ENCODE results near the gene ECHDC1. TPM values are rescaled to one million over a fixed set of nuclear protein-coding genes. Genes with fewer than 3 reads are reported as not detected.
"Not testable (repeated sequence)": the region's sequence is repeated elsewhere in the genome, so short reads cannot be mapped to it uniquely, and the experiment has no call there.

The ECHDC1 gene
- total RNA-seq = 10 to 100 TPM; 47.9 to 56.6 TPM

- peaks cover 0 to 4% of the 10 kb centered on the region in 2 donors for H3K9me3 Mint-ChIP-seq
- H3K27ac Mint-ChIP-seq = no peak within 1 kb of the TSS
- DNase-seq (ENCODE audit: low spot score in 2 of 2) (peak; percentile 67 to 72), ATAC-seq (peak; percentile 83 to 92)
- peaks cover 1 to 7% of the 10 kb centered on the region in 2 donors for H3K36me3 Mint-ChIP-seq
These were observed at the start of gene ECHDC1 for GRCh38 chr6:127342946-127343808. Gene ECHDC1, minus strand, starts transcription at chr6:127343609. Its CDS starts 12,581 bp downstream, at chr6:127331028.

GRCh38 chr6:127392301-127392700, 48.9 kb upstream of the ECHDC1 start:
- no peak for DNase-seq (ENCODE audit: low spot score in 2 of 2)
- no peak overlapping the region for H3K27ac Mint-ChIP-seq
- no peak for ATAC-seq
- no peaks in the 10 kb centered on the region for H3K36me3 Mint-ChIP-seq
- H3K9me3 Mint-ChIP-seq = no peaks in the 10 kb centered on the region

- no peak for DNase-seq (ENCODE audit: low spot score in 2 of 2)
These were observed 47.9 kb upstream of the ECHDC1 start for GRCh38 chr6:127391094-127391953.

GRCh38 chr6:127389706-127390105, 46.3 kb upstream of the ECHDC1 start:
- Mint-ChIP-seq H3K36me3 (no peaks in the 10 kb centered on the region), H3K9me3 (no peaks in the 10 kb centered on the region), H3K27ac (no peak overlapping the region)
- no peak for ATAC-seq
- DNase-seq (ENCODE audit: low spot score in 2 of 2) = no peak

More at GRCh38 chr6:127391094-127391953, 47.9 kb upstream of the ECHDC1 start:
- no peak overlapping the region for H3K27ac Mint-ChIP-seq
- H3K36me3 Mint-ChIP-seq = no peaks in the 10 kb centered on the region
- no peaks in the 10 kb centered on the region for H3K9me3 Mint-ChIP-seq
- no peak for ATAC-seq

GRCh38 chr6:127385668-127386430, 42.4 kb upstream of the ECHDC1 start:
- Mint-ChIP-seq H3K9me3 (no peaks in the 10 kb centered on the region), H3K27ac (no peak overlapping the region), H3K36me3 (no peaks in the 10 kb centered on the region)
- ATAC-seq (no peak), DNase-seq (ENCODE audit: low spot score in 2 of 2) (no peak)

GRCh38 chr6:127384848-127385247, 41.4 kb upstream of the ECHDC1 start:
- ATAC-seq; H3K9me3 Mint-ChIP-seq; DNase-seq (ENCODE audit: low spot score in 2 of 2); H3K36me3 Mint-ChIP-seq; H3K27ac Mint-ChIP-seq: not testable (repeated sequence)

GRCh38 chr6:127383988-127384387, 40.6 kb upstream of the ECHDC1 start:
- DNase-seq (ENCODE audit: low spot score in 2 of 2) (no peak), ATAC-seq (no peak)
- no peaks in the 10 kb centered on the region for H3K36me3 Mint-ChIP-seq
- H3K27ac Mint-ChIP-seq = no peak overlapping the region
- H3K9me3 Mint-ChIP-seq = no peaks in the 10 kb centered on the region

- no peak for ATAC-seq
- H3K36me3 Mint-ChIP-seq = no peaks in the 10 kb centered on the region
- H3K27ac Mint-ChIP-seq = no peak overlapping the region
These were observed 39.0 kb upstream of the ECHDC1 start for GRCh38 chr6:127382413-127382812.

GRCh38 chr6:127381384-127381783, 38.0 kb upstream of the ECHDC1 start:
- DNase-seq (ENCODE audit: low spot score in 2 of 2) (no peak), ATAC-seq (no peak)
- H3K9me3 Mint-ChIP-seq = no peaks in the 10 kb centered on the region
- no peak overlapping the region for H3K27ac Mint-ChIP-seq
- no peaks in the 10 kb centered on the region for H3K36me3 Mint-ChIP-seq

More at GRCh38 chr6:127382413-127382812, 39.0 kb upstream of the ECHDC1 start:
- no peaks in the 10 kb centered on the region for H3K9me3 Mint-ChIP-seq
- DNase-seq (ENCODE audit: low spot score in 2 of 2) = no peak

GRCh38 chr6:127376685-127377084, 33.3 kb upstream of the ECHDC1 start:
- H3K27ac Mint-ChIP-seq = no peak overlapping the region
- no peak for DNase-seq (ENCODE audit: low spot score in 2 of 2)

GRCh38 chr6:127367023-127367375, 23.6 kb upstream of the ECHDC1 start:
- no peak overlapping the region for H3K27ac Mint-ChIP-seq

More at GRCh38 chr6:127376685-127377084, 33.3 kb upstream of the ECHDC1 start:
- Mint-ChIP-seq H3K9me3 (peaks cover 3 to 14% of the 10 kb centered on the region in 2 donors), H3K36me3 (peaks cover 0 to 4% of the 10 kb centered on the region in 2 donors)
- no peak for ATAC-seq

GRCh38 chr6:127366282-127367022, 23.0 kb upstream of the ECHDC1 start:
- no peak for ATAC-seq
- Mint-ChIP-seq H3K9me3 (peaks cover 1 to 7% of the 10 kb centered on the region in 2 donors), H3K27ac (no peak overlapping the region), H3K36me3 (peaks cover 0 to 2% of the 10 kb centered on the region in 2 donors)
- DNase-seq (ENCODE audit: low spot score in 2 of 2) = no peak

More at GRCh38 chr6:127367023-127367375, 23.6 kb upstream of the ECHDC1 start:
- no peak for ATAC-seq
- H3K36me3 Mint-ChIP-seq = peaks cover 0 to 8% of the 10 kb centered on the region in 2 donors
- peaks cover 6 to 12% of the 10 kb centered on the region in 2 donors for H3K9me3 Mint-ChIP-seq
- no peak for DNase-seq (ENCODE audit: low spot score in 2 of 2)

- H3K9me3 Mint-ChIP-seq = peaks cover 0 to 4% of the 10 kb centered on the region in 2 donors
- no peak for ATAC-seq
- DNase-seq (ENCODE audit: low spot score in 2 of 2) = no peak
- H3K27ac Mint-ChIP-seq = no peak overlapping the region
- no peaks in the 10 kb centered on the region for H3K36me3 Mint-ChIP-seq
These were observed 22.5 kb upstream of the ECHDC1 start for GRCh38 chr6:127365874-127366273.

- no peak for DNase-seq (ENCODE audit: low spot score in 2 of 2)
- no peak for ATAC-seq
- H3K27ac Mint-ChIP-seq = no peak overlapping the region
- peaks cover 5 to 22% of the 10 kb centered on the region in 2 donors for H3K36me3 Mint-ChIP-seq
- H3K9me3 Mint-ChIP-seq = peaks cover 15 to 25% of the 10 kb centered on the region in 2 donors
These were observed 9.1 kb upstream of the ECHDC1 start for GRCh38 chr6:127352524-127352923.

GRCh38 chr6:127349980-127350379, 6.6 kb upstream of the ECHDC1 start:
- ATAC-seq (no peak), DNase-seq (ENCODE audit: low spot score in 2 of 2) (no peak)
- peaks cover 5 to 14% of the 10 kb centered on the region in 2 donors for H3K9me3 Mint-ChIP-seq
- no peak overlapping the region for H3K27ac Mint-ChIP-seq
- peaks cover 12 to 22% of the 10 kb centered on the region in 2 donors for H3K36me3 Mint-ChIP-seq

Measured in activated naive CD4-positive, alpha-beta T cell treated with anti-CD3 and anti-CD28 coated beads, Interleukin-2, amount 50 U/mL, for 72 hours (primary cell).